H1 (cell line): Measurements from ENCODE around the gene ANKRD9. TPM values are rescaled to one million over a fixed set of nuclear protein-coding genes. Genes with fewer than 3 reads are reported as not detected.

ENCODE experiments used
- ASH2L ChIP-seq: fragments of 200-600, 300-600 bp; sonication (generic); IDR thresholded peaks from one replicate; pipeline ENCODE4 v1.7.1; 2017; ENCODE audit warnings: low read length
- CBX5 ChIP-seq: fragments of 300-800, 300-1000 bp; sonication (generic); IDR thresholded peaks from 2 replicates; pipeline ENCODE4 v1.7.1; 2016; ENCODE audit warnings: antibody characterized with exemption, low read length, low read depth
- EZH2 ChIP-seq: fragments of 200-600 bp; sonication (generic); IDR thresholded peaks from 2 replicates; pipeline ENCODE4 v1.7.1; 2012; ENCODE audit warnings: low read depth, mild to moderate bottlenecking, moderate library complexity, low read length, inconsistent platforms; ENCODE audit not compliant: severe bottlenecking
- JUN ChIP-seq: IDR thresholded peaks from 2 replicates; pipeline ENCODE4 v1.6.1; 2011; ENCODE audit warnings: low read depth, mild to moderate bottlenecking, improper control_type of control experiment, low read length
- KDM5A ChIP-seq: fragments of 200-600 bp; IDR thresholded peaks from 2 replicates; pipeline ENCODE4 v1.7.1; 2012; ENCODE audit warnings: mild to moderate bottlenecking, low read length, inconsistent platforms, mixed read lengths
- MAFK ChIP-seq: IDR thresholded peaks from 2 replicates; pipeline ENCODE4 v1.6.1; 2012; ENCODE audit warnings: low read depth, mild to moderate bottlenecking, improper control_type of control experiment, low read length
- polyA plus RNA-seq, 7 experiments: library from polyadenylated mRNA; depleted of rRNA in 3 of 7; stranded (reverse) in 5 of 7; unstranded in 2 of 7; fragments of >200 nt in 5 of 7; fragments of 200-250 nt in 2 of 7; gene quantifications; 1 replicate in 5 of 7; 2 replicates in 1 of 7; 4 replicates in 1 of 7; pipeline versions ENCODE4 v1.2.1 to v1.2.3, GENCODE V29; 2011 to 2013; ENCODE audit warnings: missing spikeins in 2 of 7, mixed read lengths in 2 of 7
- total RNA-seq: library from RNA; stranded (reverse); fragmentation: NEBNext Ultra II Directional; extraction: Animal tissue kit (Norgen Biotek cat#: 25700); gene quantifications from 2 replicates; pipeline ENCODE4 v1.2.1, GENCODE V29; 2021
- TF ChIP-seq, protein P1 (sequence below): fragments of 300-600 bp; sonication (generic); IDR thresholded peaks from 2 replicates; pipeline ENCODE4 v1.7.1; 2012; ENCODE audit warnings: low read length, moderate library complexity, mild to moderate bottlenecking, inconsistent platforms; ENCODE audit not compliant: insufficient replicate concordance
- TF ChIP-seq, protein P2 (sequence below), 3 experiments: IDR thresholded peaks; 1 replicate in 2 of 3; 2 replicates in 1 of 3; pipeline versions ENCODE4 v1.5.1 to v1.6.1; 2011; ENCODE audit warnings: low read length in 3 of 3, mild to moderate bottlenecking in 3 of 3, inconsistent platforms in 2 of 3, low read depth in 1 of 3, moderate library complexity in 1 of 3; ENCODE audit not compliant: insufficient read depth in 1 of 3; ENCODE audit errors: control extremely low read depth in 1 of 3

Gene ANKRD9
- total and polyA plus RNA-seq, 2 of the 8 experiments (the other 6 are each of a cell fraction or from before 2014, with no cell fraction given), result 37.0 to 41.8 TPM

DNA sequence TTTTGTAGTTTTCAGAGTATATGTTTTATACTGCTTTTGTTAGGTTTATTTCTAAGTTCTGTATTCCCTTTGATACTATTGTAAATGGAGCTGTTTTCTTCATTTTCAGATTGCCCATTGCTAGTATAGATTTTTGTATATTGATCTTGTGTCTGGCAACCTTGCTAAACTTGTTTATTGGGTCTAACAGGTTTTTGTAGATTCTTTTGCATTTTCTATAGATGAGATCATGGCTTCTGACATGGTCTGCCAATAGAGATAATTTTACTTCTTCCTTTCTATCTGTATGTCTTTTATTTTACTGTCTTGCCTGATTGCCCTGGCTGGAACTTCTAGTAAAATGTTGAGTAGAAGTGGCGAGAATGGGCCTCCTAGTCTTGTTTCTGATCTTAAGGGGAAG, 40.3 kb downstream of the ANKRD9 start (continued):
- TF ChIP-seq, protein P1, sequence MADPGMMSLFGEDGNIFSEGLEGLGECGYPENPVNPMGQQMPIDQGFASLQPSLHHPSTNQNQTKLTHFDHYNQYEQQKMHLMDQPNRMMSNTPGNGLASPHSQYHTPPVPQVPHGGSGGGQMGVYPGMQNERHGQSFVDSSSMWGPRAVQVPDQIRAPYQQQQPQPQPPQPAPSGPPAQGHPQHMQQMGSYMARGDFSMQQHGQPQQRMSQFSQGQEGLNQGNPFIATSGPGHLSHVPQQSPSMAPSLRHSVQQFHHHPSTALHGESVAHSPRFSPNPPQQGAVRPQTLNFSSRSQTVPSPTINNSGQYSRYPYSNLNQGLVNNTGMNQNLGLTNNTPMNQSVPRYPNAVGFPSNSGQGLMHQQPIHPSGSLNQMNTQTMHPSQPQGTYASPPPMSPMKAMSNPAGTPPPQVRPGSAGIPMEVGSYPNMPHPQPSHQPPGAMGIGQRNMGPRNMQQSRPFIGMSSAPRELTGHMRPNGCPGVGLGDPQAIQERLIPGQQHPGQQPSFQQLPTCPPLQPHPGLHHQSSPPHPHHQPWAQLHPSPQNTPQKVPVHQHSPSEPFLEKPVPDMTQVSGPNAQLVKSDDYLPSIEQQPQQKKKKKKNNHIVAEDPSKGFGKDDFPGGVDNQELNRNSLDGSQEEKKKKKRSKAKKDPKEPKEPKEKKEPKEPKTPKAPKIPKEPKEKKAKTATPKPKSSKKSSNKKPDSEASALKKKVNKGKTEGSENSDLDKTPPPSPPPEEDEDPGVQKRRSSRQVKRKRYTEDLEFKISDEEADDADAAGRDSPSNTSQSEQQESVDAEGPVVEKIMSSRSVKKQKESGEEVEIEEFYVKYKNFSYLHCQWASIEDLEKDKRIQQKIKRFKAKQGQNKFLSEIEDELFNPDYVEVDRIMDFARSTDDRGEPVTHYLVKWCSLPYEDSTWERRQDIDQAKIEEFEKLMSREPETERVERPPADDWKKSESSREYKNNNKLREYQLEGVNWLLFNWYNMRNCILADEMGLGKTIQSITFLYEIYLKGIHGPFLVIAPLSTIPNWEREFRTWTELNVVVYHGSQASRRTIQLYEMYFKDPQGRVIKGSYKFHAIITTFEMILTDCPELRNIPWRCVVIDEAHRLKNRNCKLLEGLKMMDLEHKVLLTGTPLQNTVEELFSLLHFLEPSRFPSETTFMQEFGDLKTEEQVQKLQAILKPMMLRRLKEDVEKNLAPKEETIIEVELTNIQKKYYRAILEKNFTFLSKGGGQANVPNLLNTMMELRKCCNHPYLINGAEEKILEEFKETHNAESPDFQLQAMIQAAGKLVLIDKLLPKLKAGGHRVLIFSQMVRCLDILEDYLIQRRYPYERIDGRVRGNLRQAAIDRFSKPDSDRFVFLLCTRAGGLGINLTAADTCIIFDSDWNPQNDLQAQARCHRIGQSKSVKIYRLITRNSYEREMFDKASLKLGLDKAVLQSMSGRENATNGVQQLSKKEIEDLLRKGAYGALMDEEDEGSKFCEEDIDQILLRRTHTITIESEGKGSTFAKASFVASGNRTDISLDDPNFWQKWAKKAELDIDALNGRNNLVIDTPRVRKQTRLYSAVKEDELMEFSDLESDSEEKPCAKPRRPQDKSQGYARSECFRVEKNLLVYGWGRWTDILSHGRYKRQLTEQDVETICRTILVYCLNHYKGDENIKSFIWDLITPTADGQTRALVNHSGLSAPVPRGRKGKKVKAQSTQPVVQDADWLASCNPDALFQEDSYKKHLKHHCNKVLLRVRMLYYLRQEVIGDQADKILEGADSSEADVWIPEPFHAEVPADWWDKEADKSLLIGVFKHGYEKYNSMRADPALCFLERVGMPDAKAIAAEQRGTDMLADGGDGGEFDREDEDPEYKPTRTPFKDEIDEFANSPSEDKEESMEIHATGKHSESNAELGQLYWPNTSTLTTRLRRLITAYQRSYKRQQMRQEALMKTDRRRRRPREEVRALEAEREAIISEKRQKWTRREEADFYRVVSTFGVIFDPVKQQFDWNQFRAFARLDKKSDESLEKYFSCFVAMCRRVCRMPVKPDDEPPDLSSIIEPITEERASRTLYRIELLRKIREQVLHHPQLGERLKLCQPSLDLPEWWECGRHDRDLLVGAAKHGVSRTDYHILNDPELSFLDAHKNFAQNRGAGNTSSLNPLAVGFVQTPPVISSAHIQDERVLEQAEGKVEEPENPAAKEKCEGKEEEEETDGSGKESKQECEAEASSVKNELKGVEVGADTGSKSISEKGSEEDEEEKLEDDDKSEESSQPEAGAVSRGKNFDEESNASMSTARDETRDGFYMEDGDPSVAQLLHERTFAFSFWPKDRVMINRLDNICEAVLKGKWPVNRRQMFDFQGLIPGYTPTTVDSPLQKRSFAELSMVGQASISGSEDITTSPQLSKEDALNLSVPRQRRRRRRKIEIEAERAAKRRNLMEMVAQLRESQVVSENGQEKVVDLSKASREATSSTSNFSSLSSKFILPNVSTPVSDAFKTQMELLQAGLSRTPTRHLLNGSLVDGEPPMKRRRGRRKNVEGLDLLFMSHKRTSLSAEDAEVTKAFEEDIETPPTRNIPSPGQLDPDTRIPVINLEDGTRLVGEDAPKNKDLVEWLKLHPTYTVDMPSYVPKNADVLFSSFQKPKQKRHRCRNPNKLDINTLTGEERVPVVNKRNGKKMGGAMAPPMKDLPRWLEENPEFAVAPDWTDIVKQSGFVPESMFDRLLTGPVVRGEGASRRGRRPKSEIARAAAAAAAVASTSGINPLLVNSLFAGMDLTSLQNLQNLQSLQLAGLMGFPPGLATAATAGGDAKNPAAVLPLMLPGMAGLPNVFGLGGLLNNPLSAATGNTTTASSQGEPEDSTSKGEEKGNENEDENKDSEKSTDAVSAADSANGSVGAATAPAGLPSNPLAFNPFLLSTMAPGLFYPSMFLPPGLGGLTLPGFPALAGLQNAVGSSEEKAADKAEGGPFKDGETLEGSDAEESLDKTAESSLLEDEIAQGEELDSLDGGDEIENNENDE, result no peak
- TF ChIP-seq, protein P2, sequence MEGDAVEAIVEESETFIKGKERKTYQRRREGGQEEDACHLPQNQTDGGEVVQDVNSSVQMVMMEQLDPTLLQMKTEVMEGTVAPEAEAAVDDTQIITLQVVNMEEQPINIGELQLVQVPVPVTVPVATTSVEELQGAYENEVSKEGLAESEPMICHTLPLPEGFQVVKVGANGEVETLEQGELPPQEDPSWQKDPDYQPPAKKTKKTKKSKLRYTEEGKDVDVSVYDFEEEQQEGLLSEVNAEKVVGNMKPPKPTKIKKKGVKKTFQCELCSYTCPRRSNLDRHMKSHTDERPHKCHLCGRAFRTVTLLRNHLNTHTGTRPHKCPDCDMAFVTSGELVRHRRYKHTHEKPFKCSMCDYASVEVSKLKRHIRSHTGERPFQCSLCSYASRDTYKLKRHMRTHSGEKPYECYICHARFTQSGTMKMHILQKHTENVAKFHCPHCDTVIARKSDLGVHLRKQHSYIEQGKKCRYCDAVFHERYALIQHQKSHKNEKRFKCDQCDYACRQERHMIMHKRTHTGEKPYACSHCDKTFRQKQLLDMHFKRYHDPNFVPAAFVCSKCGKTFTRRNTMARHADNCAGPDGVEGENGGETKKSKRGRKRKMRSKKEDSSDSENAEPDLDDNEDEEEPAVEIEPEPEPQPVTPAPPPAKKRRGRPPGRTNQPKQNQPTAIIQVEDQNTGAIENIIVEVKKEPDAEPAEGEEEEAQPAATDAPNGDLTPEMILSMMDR (IDR thresholded peaks at IDR 0.05; ENCODE audit: control extremely low read depth in 1 of 3, insufficient read depth in 1 of 3, low read depth in 1 of 3, low read length in 3 of 3), result no peak
- no peak for TF ChIP-seq CBX5
- no peak for TF ChIP-seq ASH2L
- TF ChIP-seq MAFK, result no peak
- TF ChIP-seq EZH2, result no peak
- no peak for TF ChIP-seq JUN
- TF ChIP-seq KDM5A, result no peak
